HG02678 (cell line): ENCODE data around the gene TNIK.
A peak's percentile ranks its signal among the peaks of the same experiment; 100 is the strongest.

Experiments
- ATAC-seq: cut with Tn5 transposase; IDR thresholded peaks from one replicate; pipeline ENCODE4 v1.9.1; 2021; ENCODE audit warnings: mild to moderate bottlenecking, moderate library complexity; ENCODE audit not compliant: unreplicated experiment

TNIK gene

DNA sequence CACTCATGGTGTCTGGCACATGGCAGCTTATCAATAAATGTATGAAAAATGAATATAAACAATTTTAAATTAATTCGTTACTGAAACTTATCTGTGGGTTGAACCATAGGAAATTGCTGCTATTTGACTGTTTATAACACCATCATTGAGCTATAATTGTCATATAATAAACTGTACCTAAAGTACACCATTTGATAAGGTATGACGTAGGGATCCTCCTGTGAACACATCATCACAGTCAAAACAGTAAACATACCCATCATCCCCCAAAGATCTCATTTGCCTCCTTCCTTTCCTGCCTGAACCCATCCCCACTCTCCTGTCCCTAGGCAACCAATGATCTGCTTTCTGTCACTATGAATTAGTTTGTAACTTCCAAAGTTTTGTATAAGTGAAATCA, 282.7 kb downstream of the TNIK start:
- ATAC-seq = no peak

DNA sequence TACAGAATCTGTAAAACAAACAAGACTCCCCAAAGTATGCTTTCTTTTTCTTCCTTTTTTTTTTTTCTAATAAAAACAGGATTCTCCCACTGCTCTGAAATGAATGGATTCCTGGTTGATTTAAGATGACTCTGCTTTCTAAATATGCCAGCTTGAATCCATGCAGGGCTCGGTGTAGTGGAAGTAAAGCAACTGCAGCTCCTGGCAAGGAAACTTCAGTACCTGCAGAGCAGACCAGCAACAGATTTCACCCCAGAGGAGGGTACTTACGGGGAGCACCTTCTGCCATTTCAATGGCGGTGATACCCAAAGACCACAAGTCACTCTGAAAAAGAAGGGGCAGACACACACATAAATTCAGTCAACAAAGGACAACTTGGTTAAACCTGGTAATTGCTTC, 283.1 kb downstream of the TNIK start:
- ATAC-seq = no peak

DNA sequence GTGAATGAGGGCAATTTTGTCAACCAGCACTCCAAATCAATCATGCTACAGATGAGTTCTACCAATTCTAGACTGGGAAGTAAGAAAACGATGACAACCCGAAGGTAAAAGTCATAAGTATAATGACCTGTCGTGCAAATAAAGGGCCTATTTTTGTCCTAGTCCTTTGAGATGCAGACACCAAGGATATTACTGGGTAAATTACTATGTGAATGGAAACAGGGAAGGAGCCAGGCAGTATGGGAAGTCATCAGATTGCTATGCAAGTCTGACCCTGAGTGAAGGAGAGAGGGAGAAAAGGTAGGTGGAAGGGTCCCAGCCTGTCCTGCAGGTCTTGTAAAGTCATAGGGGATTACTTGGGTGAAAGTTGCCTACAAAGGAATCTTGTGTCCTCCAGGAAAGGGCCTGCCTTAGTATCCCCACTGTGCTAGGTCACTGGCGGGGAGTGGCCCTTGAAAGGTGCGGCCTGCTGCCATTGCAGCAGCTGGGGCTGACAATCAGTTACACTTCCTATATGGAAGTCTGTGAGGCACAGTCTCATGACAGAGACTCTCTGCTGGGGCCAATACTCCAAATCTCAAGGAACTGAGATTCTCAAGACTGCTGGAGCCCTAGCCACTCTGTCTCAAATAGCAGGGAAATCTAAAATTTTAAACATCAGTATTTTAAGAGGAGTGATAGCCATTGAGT, 283.8 kb downstream of the TNIK start:
- ATAC-seq = no peak

DNA sequence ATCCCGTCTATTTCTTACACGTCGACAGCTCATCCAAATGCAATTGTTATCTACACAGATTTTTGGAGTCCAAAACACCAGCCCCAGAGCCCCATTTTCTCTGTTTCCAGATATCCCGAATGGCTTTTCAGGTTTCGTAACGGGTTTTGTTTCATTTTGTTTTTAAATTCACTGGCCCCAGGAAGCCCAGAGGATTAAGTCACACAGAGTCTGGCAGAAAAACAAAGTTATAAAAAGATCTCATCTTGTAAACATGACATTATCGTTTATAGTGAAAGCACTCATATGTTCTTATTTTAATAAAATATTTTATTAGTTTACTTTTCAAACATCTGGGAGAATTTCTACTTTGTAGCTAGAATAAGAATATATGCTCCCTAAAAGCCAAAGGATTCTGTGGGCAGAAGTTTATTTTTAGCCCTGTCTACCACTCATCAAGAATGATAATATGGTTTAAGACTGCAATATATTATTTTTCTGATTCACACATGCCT, 284.4 kb downstream of the TNIK start:
- ATAC-seq = no peak

DNA sequence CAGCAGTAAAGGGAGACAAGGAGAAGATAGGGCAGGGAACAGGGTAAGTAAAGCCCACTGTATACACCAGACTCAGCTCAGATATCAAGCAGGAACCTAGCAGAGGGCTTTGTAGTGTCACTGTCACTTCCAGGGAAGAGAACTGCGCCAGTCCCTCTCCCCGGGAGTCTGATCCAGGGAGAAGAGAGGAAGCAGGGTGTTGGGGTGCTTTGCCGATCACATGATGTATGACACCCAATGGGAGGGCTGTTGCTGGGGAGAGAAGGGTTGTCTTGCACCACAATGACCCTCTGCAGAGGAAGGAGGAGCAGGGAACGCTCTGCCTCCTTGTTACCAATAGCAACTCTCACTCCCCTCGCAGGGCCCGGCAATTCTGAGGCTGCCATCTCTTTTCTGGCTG, 286.5 kb downstream of the TNIK start:
- peak; percentile 89 for ATAC-seq

DNA sequence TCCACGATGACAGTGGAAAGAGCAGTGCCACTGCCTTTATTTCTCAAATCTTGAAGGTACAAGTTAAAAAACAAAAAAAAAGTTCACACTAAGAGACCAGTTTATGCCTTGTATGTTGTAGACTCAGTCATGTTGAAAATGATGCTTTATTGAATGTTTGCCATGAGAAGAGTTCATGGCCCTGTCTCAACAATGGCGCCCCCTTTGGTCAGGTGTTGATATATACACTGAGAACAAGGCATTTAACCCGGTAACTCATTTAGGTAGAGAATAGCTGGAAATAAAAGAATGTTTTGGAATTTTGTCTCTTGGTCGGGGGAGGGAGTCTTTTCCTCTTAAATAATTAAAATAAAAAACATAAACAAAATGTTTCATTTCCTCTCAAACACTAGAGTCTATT, 288.1 kb downstream of the TNIK start:
- ATAC-seq = no peak

DNA sequence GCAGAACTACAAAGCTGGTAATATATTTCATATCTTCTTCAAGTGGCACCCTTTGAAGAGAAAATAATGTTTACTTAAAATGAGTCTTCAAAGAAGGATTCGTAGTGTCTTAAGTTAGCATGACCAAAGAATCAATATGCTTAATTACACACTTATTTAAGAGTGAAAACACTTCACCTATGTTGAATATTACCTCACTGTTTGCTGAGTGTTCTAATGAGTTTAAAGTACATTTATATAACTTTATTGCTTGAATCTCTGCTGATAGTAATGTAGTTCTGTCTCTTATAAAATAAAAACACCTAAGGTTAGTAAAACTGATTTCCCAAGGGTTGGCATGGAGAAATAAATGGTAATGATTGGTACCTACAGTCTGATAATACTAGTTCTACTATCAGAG, 290.3 kb downstream of the TNIK start:
- ATAC-seq = no peak

DNA sequence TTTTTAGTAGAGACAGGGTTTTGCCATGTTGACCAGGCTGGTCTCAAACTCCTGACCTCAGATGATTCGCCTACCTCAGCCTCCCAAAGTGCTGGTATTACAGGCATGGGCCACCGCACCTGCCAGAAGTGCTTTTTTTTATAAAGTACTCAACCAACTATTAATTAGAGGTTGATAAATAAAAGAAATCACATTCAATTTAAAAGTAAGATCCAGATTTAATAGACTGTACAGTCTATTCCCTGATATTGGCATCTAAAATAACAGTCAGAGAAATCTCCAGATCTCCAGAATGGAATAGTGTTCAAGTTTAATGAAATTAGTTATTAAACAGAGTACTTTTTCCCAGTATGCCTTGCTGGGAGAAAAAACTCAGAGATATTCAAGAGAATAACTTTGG, 290.8 kb downstream of the TNIK start:
- ATAC-seq = no peak

DNA sequence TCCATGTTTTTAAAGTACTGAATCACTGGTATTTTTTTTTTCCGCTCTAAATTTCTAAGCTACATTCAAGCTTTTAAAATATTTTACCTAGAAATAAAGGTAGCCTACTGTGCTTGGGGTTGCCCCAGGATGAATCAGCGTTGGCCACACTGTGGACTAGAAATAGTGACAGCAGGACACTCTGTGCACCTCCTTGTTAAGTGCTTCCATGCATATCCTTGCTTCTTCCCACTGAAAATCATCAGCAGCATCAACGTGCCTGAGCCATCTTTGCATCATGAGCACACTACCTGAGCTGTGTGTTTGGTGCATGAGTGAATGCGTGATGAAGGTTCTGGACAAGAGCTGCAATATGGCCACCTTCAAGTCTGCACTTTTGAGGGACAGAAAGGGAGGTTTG, 291.7 kb downstream of the TNIK start:
- ATAC-seq = no peak

DNA sequence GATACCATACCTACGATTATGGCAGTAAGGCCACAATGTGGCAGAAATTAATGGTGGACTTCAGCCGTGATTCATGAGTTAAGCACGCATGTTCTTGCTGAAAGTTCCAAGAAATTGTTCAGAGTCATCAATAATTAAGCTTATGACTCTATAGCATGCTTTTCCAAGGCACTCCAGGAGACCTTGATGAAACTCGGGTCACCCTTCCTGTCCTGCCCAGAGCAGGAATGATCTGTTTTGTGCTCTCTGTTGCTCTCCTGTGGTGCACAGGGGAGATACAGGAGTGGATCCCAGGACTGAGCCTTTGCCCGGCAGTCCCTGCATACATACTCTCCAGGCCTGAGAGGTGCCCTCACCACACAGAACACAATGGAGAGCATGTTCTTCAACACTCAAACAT, 292.1 kb downstream of the TNIK start:
- ATAC-seq = no peak

DNA sequence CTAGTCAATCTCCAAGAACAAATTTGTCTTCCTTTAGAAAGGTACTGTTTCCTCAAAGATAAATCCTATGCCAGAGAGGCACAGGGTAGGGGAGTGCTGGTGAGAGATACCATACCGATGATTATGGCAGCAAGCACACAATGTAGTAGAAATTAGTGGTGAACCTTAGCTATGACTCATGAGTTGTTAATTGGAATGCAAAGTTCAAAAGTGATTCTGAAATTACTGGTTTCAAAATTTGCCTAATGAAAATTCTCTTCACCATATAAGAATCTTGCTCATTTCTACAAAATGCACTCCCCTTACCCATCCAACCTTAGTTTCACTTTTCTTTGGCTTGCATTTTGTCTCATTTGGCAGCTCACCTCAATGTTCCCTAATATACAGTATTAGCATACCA, 294.2 kb downstream of the TNIK start:
- ATAC-seq = peak; percentile 58

DNA sequence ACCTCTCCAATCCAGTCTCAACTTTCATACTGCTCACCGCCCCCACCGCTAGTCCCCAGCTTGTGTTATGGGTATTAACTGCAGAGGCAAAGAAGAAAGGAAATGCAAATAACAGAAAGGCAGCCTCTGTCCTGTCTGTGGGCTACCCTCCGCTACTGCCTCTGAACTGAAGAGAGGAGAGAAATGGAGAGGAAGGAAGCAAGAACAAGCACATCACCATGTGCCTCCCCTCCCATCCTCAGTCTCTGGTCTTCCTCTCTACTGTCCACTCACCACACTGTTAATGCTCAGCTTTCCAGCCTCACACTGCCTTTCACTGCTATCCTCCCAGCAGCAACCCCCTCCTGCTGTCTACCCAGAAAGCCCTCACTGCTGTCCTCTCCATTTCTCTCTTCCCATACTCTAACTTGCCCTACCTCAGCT, 294.7 kb downstream of the TNIK start:
- peak; percentile 58 for ATAC-seq

DNA sequence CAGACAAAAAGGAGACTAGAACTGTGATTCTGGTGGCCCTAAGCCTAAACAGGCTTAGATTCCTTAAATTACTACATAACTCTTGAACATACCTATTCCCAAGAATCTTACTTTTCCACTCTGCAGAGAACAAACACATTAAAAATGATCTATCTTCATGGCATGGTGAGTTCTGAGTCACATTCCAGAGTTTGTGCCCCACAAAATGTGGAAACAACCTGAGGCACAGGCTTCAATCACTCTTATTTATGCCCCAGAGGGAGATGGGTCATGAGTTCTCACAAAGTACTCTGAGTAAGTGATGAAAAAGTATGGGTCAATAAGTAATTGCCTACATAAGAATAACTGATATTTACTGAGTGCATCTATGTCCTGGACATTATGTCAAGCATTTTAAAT, 296.1 kb downstream of the TNIK start:
- no peak for ATAC-seq

DNA sequence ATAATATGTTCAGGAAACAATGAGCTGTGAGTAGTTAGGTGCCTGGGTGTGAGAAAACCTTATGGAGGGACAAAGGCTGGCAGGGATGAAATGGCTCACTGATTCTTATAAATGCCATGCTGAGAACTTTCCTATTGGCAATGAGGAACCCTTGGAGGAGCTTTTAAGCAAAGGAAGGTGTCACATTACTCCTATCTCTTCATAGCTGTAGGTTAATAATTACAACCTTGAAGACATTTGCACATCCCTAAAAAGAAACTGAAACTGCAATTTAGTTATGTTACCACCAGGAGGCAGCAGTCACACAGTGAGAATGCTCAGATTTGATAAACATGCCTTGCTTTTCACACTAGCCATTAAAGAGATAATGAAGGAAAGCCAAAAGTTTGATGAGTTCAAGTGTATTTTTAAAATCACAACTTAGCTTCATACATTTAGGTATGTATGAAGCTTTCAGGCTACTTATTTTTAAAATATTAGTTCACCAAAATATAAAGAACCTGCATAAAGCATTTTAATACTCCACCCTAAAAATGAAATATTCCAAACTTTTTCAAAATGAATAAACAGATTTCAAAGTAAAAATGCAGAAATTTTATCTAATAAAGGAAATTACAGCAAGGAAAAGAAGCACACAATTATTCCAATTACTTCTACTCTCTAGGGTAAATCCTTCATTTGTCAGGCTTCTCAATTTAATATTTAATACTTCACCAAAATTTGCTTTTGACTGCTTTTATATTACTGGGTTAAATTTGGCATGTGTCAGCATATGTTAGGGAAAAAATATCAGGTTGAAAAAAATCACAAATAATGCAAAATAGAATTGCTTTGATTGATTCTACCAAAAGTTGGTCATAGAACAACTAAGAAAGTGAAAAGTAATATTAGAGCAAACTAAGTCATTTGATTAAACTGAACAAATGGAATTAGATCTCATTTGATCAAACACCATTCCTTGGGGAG, 296.8 kb downstream of the TNIK start:
- no peak for ATAC-seq

DNA sequence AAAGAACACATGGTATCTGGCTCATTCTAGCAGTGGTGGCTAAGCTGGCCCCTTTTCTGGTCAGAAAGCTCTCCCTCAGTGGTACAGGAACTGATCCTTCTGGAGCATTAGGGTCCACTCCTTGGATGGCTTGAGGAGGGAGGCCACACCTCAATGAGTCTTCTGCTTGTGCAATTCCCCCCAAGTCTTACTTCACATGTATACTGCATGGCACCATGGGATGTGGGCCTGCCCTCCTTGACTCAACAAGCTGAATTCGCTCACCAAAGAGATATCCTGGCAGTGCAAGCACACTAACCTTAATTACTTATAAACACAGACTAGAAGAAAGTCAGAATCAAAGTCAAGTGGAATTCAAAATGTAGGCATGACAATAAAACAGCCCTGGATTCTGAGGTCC, 299.9 kb downstream of the TNIK start:
- no peak for ATAC-seq

DNA sequence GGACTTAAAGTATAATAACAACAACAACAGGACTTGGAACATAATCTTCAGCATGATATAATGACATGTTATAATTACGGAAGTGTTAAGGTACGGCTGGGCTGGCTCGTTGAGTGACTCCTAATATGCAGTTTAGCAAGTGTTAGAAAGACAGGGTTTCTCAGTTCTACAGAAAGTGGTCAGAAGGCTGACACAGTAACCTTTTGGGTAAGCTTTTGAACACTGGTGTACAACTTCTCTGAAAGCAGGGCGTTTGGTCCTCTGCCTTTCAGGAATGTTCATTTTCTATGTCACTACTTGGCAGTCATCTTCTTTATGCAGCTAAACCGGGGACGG, 300.4 kb downstream of the TNIK start:
- ATAC-seq = no peak

DNA sequence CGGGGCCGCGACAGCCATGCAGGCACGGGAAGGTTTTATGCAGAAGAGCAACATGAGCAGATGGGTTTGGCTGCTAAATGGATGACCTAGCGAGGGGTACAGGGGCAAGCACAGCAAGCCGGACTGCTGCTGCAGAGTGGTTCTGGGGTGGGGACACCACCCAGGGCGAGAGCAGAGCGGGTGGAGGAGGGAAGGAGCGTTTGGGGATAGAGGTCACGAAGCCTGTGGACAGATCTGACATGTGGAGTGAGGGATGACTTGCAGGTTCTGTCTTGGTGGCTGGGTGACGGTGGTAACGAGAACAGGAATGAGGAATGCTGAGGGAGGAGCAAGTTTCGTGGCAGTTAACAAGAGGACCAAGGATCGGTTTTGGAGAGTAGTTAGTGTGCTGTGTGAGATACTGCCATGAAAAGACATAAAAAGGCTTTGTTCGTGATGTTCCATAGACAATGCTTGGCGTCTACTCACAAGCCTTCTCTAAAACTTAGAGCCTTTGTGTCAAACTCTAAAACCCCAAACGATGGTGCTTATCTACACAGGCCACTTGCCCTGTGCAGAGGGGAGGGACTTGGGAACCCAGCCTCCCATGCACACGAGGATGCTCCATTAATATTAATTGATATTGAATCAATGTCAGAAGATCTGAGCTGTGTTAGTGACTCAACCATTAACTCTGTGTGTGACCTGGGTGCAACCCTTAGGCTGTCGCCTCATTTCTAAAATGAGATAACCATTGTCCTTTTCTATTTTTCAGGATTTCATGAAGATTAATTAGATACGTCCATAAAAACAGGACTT, 301.0 kb downstream of the TNIK start:
- ATAC-seq = no peak

DNA sequence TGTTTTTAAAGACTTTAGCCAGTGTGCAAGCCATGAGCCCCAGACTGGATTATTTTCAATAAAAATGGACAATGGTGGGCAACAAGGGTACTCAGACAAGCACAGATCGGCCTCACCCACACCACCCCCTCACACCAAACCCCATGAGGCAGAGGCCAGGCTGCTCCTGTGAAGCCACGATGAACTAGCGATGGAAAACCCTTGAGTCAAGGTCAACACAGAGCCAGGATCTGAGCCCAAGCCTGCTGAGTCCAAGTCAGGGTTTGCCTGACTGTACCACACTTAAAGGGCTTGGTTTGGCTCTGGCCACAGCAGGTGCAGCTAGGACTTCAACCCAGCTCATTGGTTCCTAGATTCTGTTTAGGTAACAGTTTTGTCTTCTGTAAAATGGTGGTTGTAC, 302.2 kb downstream of the TNIK start:
- ATAC-seq = no peak

DNA sequence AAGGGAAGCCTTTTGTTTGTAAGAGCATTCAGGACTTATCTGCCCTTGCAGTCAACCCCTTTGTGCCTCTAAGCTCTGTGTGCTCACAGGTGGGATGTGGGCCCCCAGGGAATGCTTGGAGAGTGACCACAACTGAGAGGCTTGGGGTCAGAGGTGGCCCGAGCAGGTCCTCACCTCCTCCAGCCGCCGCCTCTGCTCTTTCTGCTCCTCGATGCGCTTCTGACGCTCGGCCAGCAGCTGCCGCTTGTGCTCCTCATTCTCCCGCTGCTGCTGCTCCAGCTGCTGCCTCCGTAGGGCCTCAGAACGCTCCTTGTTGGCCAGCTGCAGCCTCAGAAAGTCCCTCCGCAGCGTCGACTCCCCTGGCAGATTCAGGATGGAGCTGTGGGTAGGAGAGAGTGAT, 302.9 kb downstream of the TNIK start:
- ATAC-seq = no peak

DNA sequence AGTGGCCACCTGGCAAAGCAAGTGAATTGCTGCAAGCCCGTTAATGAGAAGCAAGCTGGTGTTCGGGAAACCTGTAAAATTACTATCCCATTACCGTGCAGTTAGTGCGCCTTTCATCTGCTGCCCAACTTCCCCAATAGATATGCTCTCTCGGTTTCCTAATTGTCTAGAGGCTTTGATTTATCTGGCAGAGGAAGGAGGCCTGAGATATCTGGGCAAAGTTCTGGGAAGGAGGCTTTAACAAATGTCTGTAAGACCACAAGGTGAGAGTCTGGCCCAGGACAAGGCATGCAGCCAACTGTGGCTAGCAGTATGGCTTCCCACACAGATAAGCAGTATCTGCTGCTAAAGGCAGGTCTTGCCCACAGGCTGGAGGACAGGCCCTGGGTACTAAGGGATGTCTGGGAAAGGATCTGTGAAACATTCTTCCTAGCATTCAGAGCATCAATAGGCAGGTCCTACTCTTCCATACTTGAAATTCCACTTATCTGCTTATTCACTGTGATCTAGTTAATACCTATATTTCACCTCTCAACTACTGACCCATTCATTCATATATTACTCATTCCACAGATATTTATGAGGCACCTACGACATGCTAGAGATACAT, 303.7 kb downstream of the TNIK start:
- no peak for ATAC-seq

DNA sequence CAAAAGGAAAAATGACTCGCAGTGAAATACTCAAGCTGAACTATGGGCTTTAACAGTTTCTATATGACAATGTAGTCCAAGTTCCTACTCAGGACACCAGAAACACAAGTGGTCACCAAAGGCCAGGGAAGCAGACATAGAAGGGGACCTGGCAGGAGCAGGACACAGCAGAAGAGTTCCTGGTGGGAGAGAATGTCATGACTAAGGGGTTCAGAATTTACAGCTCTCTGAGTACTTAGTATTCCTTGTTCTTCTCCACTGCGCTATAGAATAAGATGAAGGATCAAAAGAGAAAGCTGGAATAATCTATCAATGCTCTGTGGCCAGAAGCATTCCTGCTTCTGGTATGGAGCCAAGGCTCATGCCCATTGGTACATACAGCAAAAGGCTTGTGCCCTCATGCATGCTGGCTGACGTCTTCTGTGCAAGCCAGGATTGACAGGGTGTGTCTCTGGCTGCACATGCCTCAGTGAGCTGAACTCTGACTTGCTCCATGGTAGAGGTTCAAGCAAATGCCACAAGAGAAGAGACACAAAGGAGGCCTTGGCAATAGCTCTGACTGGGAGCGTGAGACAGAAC, 305.0 kb downstream of the TNIK start:
- no peak for ATAC-seq
